HEK293 (cell line): ENCODE data around the gene DVL1.

ENCODE experiments used
- ATF2 ChIP-seq: fragments of 450-650 bp; formaldehyde crosslinking; IDR thresholded peaks from 2 replicates; pipeline ENCODE4 v1.5.1; 2016; ENCODE audit warnings: missing biosample characterization, missing genetic modification characterization, low read depth
- CTCF ChIP-seq: fragments of 450-650 bp; formaldehyde crosslinking; IDR thresholded peaks from 2 replicates; pipeline ENCODE4 v1.5.1; 2016; ENCODE audit warnings: missing biosample characterization, missing genetic modification characterization
- TRIM28 ChIP-seq: IDR thresholded peaks from 2 replicates; pipeline ENCODE4 v1.6.1; 2011; ENCODE audit warnings: low read length, control low read depth, borderline replicate concordance
- ZNF274 ChIP-seq, 2 experiments: fragments of 200-500 bp in 1 of 2; fragments of 450-650 bp in 1 of 2; sonication (Bioruptor generic) in 1 of 2; formaldehyde crosslinking in 1 of 2; IDR thresholded peaks; 2 replicates each; pipeline versions ENCODE4 v1.5.1 to v1.6.1; 2014 to 2016; ENCODE audit warnings: borderline replicate concordance in 1 of 2, inconsistent platforms in 1 of 2, low read length in 1 of 2, missing biosample characterization in 1 of 2, missing genetic modification characterization in 1 of 2
- ZNF560 ChIP-seq: fragments of 450-650 bp; formaldehyde crosslinking; IDR thresholded peaks from 2 replicates; pipeline ENCODE4 v1.5.1; 2017; ENCODE audit warnings: missing biosample characterization, missing genetic modification characterization, borderline replicate concordance

- TF ChIP-seq ZNF274 (IDR thresholded peaks at IDR 0.05; ENCODE audit: low read length) (no peak), ZNF274 (tag by site-specific recombination; IDR thresholded peaks at IDR 0.05; ENCODE audit: borderline replicate concordance) (no peak), ZNF560 (tag by site-specific recombination) (no peak), ATF2 (no peak), TRIM28 (no peak), CTCF (tag by site-specific recombination) (no peak)
Observed at GRCh38 chr1:1361233-1361981, 12.2 kb upstream of the DVL1 start.
